ENCODE measurements around the gene RELCH.
A peak's percentile ranks its signal among the peaks of the same experiment; 100 is the strongest.
"Not testable (repeated sequence)": the region's sequence is repeated elsewhere in the genome, so short reads cannot be mapped to it uniquely, and the experiment has no call there.

The RELCH gene

GRCh38 chr18:62186774-62187542, at the start of gene RELCH, which contains the start of gene PIGN:
Gene RELCH (plus strand): TSS chr18:62187255. CDS start chr18:62187506, 251 bp downstream.
Gene PIGN (minus strand): TSS chr18:62187056. CDS start chr18:62161353, 25,703 bp downstream.
- Histone ChIP-seq H3K9ac (ENCODE audit: low read depth, low read length) (peak within 1 kb of the TSS; percentile 95), H3K9me3 (ENCODE audit: insufficient read depth, low read depth, low read length) (no peaks in the 10 kb centered on the region), H3K27ac (ENCODE audit: low read length) (peak within 1 kb of the TSS; percentile 84), H3K36me3 (ENCODE audit: insufficient read depth, low read depth, low read length) (no peaks in the 10 kb centered on the region), H3K4me1 (ENCODE audit: insufficient read depth, low read length) (peaks cover 9% of the 10 kb centered on the region), H3K4me3 (ENCODE audit: low read length) (peak within 1 kb of the TSS; percentile 99), H3K27me3 (ENCODE audit: insufficient read depth, low read length) (no peaks in the 10 kb centered on the region)

- Histone ChIP-seq H3K27me3 (ENCODE audit: insufficient read depth, low read length) (no peaks in the 10 kb centered on the region), H3K9me3 (ENCODE audit: insufficient read depth, low read depth, low read length) (no peaks in the 10 kb centered on the region), H3K36me3 (ENCODE audit: insufficient read depth, low read depth, low read length) (no peaks in the 10 kb centered on the region; the same call in 1 of the 2 replicates), H3K4me3 (ENCODE audit: low read length) (no peak overlapping the region), H3K9ac (ENCODE audit: low read depth, low read length) (no peak overlapping the region), H3K4me1 (ENCODE audit: insufficient read depth, low read length) (no peaks in the 10 kb centered on the region), H3K27ac (ENCODE audit: low read length) (no peak overlapping the region)
Measured at GRCh38 chr18:62138461-62139235, 48.4 kb upstream of the RELCH start.

GRCh38 chr18:62140259-62140658, 46.8 kb upstream of the RELCH start:
- Histone ChIP-seq H3K4me3 (ENCODE audit: low read length) (no peak overlapping the region), H3K9me3 (ENCODE audit: insufficient read depth, low read depth, low read length) (no peaks in the 10 kb centered on the region), H3K36me3 (ENCODE audit: insufficient read depth, low read depth, low read length) (no peaks in the 10 kb centered on the region; the same call in none of the 2 replicates), H3K27ac (ENCODE audit: low read length) (no peak overlapping the region), H3K4me1 (ENCODE audit: insufficient read depth, low read length) (no peaks in the 10 kb centered on the region), H3K27me3 (ENCODE audit: insufficient read depth, low read length) (no peaks in the 10 kb centered on the region), H3K9ac (ENCODE audit: low read depth, low read length) (no peak overlapping the region)

GRCh38 chr18:62144338-62144737, 42.7 kb upstream of the RELCH start:
- H3K36me3 ChIP-seq (ENCODE audit: insufficient read depth, low read depth, low read length): no peaks in the 10 kb centered on the region; the same call in 1 of the 2 replicates
- no peaks in the 10 kb centered on the region for H3K4me1 ChIP-seq (ENCODE audit: insufficient read depth, low read length)
- no peak overlapping the region for H3K9ac ChIP-seq (ENCODE audit: low read depth, low read length)
- H3K27ac ChIP-seq (ENCODE audit: low read length): no peak overlapping the region
- H3K27me3 ChIP-seq (ENCODE audit: insufficient read depth, low read length): no peaks in the 10 kb centered on the region
- no peak overlapping the region for H3K4me3 ChIP-seq (ENCODE audit: low read length)
- no peaks in the 10 kb centered on the region for H3K9me3 ChIP-seq (ENCODE audit: insufficient read depth, low read depth, low read length)

GRCh38 chr18:62151068-62151771, 35.8 kb upstream of the RELCH start:
- Histone ChIP-seq H3K4me1 (ENCODE audit: insufficient read depth, low read length) (no peaks in the 10 kb centered on the region), H3K27ac (ENCODE audit: low read length) (no peak overlapping the region), H3K36me3 (ENCODE audit: insufficient read depth, low read depth, low read length) (no peaks in the 10 kb centered on the region), H3K27me3 (ENCODE audit: insufficient read depth, low read length) (no peaks in the 10 kb centered on the region), H3K9me3 (ENCODE audit: insufficient read depth, low read depth, low read length) (no peaks in the 10 kb centered on the region), H3K9ac (ENCODE audit: low read depth, low read length) (no peak overlapping the region), H3K4me3 (ENCODE audit: low read length) (no peak overlapping the region)

GRCh38 chr18:62152844-62153243, 34.2 kb upstream of the RELCH start:
- no peak overlapping the region for H3K4me3 ChIP-seq (ENCODE audit: low read length)
- H3K9ac ChIP-seq (ENCODE audit: low read depth, low read length): no peak overlapping the region
- no peaks in the 10 kb centered on the region for H3K27me3 ChIP-seq (ENCODE audit: insufficient read depth, low read length)
- no peaks in the 10 kb centered on the region for H3K36me3 ChIP-seq (ENCODE audit: insufficient read depth, low read depth, low read length)
- H3K4me1 ChIP-seq (ENCODE audit: insufficient read depth, low read length): no peaks in the 10 kb centered on the region
- no peaks in the 10 kb centered on the region for H3K9me3 ChIP-seq (ENCODE audit: insufficient read depth, low read depth, low read length)
- H3K27ac ChIP-seq (ENCODE audit: low read length): no peak overlapping the region

GRCh38 chr18:62157843-62158242, 29.2 kb upstream of the RELCH start:
- H3K9me3 ChIP-seq (ENCODE audit: insufficient read depth, low read depth, low read length): no peaks in the 10 kb centered on the region
- H3K27me3 ChIP-seq (ENCODE audit: insufficient read depth, low read length): no peaks in the 10 kb centered on the region
- no peak overlapping the region for H3K4me3 ChIP-seq (ENCODE audit: low read length)
- H3K27ac ChIP-seq (ENCODE audit: low read length): no peak overlapping the region
- no peaks in the 10 kb centered on the region for H3K4me1 ChIP-seq (ENCODE audit: insufficient read depth, low read length)
- no peaks in the 10 kb centered on the region; the same call in 1 of the 2 replicates for H3K36me3 ChIP-seq (ENCODE audit: insufficient read depth, low read depth, low read length)
- no peak overlapping the region for H3K9ac ChIP-seq (ENCODE audit: low read depth, low read length)

GRCh38 chr18:62164310-62164709, 22.7 kb upstream of the RELCH start:
- no peak overlapping the region for H3K4me3 ChIP-seq (ENCODE audit: low read length)
- no peaks in the 10 kb centered on the region for H3K27me3 ChIP-seq (ENCODE audit: insufficient read depth, low read length)
- no peaks in the 10 kb centered on the region; the same call in 1 of the 2 replicates for H3K36me3 ChIP-seq (ENCODE audit: insufficient read depth, low read depth, low read length)
- H3K4me1 ChIP-seq (ENCODE audit: insufficient read depth, low read length): no peaks in the 10 kb centered on the region
- no peak overlapping the region for H3K9ac ChIP-seq (ENCODE audit: low read depth, low read length)
- no peaks in the 10 kb centered on the region for H3K9me3 ChIP-seq (ENCODE audit: insufficient read depth, low read depth, low read length)
- H3K27ac ChIP-seq (ENCODE audit: low read length): no peak overlapping the region

GRCh38 chr18:62164855-62165487, 22.1 kb upstream of the RELCH start:
- Histone ChIP-seq H3K4me1 (ENCODE audit: insufficient read depth, low read length) (no peaks in the 10 kb centered on the region), H3K27me3 (ENCODE audit: insufficient read depth, low read length) (no peaks in the 10 kb centered on the region), H3K4me3 (ENCODE audit: low read length) (no peak overlapping the region), H3K36me3 (ENCODE audit: insufficient read depth, low read depth, low read length) (no peaks in the 10 kb centered on the region), H3K27ac (ENCODE audit: low read length) (no peak overlapping the region), H3K9me3 (ENCODE audit: insufficient read depth, low read depth, low read length) (no peaks in the 10 kb centered on the region), H3K9ac (ENCODE audit: low read depth, low read length) (no peak overlapping the region)

- H3K9ac ChIP-seq (ENCODE audit: low read depth, low read length): no peak overlapping the region
- no peaks in the 10 kb centered on the region for H3K9me3 ChIP-seq (ENCODE audit: insufficient read depth, low read depth, low read length)
- H3K36me3 ChIP-seq (ENCODE audit: insufficient read depth, low read depth, low read length): no peaks in the 10 kb centered on the region
Measured at GRCh38 chr18:62165583-62165982, 21.5 kb upstream of the RELCH start.

GRCh38 chr18:62166524-62166923, 20.5 kb upstream of the RELCH start:
- H3K27ac ChIP-seq (ENCODE audit: low read length); H3K9ac ChIP-seq (ENCODE audit: low read depth, low read length); H3K4me3 ChIP-seq (ENCODE audit: low read length); H3K36me3 ChIP-seq (ENCODE audit: insufficient read depth, low read depth, low read length); H3K4me1 ChIP-seq (ENCODE audit: insufficient read depth, low read length); H3K27me3 ChIP-seq (ENCODE audit: insufficient read depth, low read length); H3K9me3 ChIP-seq (ENCODE audit: insufficient read depth, low read depth, low read length): not testable (repeated sequence)

More at GRCh38 chr18:62165583-62165982, 21.5 kb upstream of the RELCH start:
- Histone ChIP-seq H3K4me3 (ENCODE audit: low read length) (no peak overlapping the region), H3K27ac (ENCODE audit: low read length) (no peak overlapping the region), H3K27me3 (ENCODE audit: insufficient read depth, low read length) (no peaks in the 10 kb centered on the region), H3K4me1 (ENCODE audit: insufficient read depth, low read length) (no peaks in the 10 kb centered on the region)
